ENCODE measurements around the gene GPR176.

Gene GPR176

GRCh38 chr15:39781147-39781966 is 138.7 kb downstream of the GPR176 start:
- no peak for DNase-seq

- no peak for DNase-seq
Measured at GRCh38 chr15:39778021-39778420, 142.0 kb downstream of the GPR176 start.

DNA sequence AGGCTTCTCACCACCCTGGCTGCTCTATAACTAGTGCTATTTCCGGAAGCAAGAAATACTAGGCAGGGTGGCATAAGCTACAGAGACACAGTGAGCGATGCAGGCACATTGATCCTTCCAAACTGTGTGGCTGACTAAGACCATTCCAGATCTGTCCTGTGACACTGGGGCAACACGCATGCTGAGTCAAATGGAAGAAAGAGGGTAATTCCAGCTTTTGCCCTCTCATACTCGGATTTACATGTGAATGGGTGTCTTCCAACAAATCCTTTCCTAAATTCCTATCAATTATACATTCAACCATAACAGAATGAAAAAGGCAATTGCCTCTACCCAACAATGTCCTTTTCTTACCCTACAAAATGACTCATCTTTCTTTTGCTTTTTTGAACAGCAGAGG is 142.6 kb downstream of the GPR176 start:
- no peak for DNase-seq

DNA sequence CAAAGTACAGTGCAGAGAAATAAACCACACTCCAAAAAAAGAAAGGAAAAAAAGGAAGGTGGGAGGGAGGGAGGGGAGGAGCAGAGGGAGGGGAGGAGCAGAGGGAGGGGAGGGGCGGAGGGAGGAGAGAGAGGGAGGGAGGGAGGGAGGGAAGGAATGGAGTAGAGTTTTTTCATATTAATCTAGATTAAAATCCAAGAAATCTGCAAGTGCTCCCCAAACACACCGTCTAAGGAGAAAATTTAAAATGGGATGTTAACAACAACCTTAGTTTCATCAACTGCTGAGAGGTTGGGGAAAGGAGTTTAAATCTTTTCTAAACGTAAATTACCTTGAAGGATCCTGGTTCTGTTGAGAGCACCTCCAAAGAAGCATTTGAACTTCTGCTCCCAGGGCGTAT is 144.0 kb downstream of the GPR176 start:
- no peak for DNase-seq

GRCh38 chr15:39774688-39775267 is 145.3 kb downstream of the GPR176 start:
- no peak for DNase-seq

DNA sequence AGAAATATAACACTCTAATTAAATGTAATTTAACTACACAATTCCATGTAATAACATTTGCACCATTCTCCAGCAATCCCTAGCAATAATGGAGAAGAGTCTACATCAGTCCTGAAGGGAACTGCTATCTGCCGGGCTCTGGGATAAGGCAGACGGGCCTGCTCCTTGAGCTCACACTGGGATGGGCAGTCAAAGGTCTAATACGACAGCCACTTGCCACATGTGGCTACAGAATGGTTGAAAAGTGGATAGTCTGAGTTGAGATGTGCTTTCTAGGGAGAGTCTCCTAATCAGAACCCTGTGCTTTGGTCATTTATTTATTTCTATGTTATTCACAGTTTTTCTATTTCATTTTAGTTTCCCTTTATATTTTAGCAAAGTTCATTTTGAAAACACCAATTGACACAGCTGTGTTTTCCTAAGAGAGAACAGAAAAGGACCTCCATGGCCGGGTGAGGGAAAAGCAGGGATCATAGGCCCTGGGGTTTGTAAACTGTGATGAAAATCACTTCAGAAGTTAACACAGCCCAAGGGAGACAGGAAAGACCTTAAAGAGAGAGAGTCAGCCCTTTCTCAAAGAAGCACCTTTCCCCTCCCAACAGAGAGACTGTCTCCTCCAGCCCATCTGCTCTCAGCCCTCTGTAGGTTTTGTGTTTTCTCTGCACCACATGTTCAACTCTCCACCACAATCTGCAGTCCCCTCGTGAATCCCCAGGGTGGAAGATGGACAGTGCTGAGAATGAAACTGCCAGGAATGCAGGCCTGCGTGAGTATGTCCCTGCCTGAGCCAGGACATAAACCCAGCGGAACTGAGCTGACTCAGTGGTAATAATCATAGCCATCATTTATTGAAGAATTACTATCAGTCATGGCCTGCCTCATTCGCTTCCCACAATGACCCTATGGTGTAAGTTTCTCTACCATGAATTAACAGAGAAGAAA is 149.0 kb downstream of the GPR176 start:
- no peak for DNase-seq

DNA sequence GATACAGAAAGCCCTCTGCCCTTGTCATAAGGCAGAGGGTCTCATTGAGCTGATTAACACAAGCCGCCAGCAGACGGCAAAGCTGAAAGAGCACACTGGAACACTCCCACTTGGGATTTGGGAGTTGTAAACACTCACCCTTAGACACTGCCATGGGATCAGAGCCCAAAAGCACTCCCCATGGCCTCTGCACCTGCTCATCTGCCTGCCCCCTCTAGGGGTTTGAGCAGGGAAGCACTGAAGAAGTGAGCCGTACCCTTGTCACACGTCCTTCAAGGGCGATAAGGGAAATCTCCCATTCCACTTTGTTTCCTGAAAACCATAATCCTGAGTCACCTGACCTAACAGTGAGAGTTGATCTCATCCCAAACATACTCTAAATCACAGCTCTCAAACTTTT is 152.1 kb downstream of the GPR176 start:
- no peak for DNase-seq

DNA sequence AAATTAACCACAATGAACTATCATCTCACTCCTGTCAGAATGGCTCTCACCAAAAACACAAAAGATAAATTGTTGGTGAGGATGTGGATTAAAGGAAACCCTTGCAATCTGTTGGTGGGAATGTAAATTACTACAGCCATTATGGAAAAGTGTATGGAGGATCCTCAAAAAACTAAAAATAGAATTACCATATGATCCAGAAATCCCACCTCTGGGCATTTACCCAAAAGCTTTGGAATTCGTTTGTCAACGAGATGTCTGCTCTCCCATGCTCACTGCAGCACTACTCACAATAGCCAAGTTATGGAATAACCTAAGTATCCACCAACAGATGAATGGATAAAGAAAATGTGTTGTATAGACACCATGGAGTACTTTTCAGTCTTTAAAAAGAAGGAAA is 159.1 kb downstream of the GPR176 start:
- no peak for DNase-seq

DNA sequence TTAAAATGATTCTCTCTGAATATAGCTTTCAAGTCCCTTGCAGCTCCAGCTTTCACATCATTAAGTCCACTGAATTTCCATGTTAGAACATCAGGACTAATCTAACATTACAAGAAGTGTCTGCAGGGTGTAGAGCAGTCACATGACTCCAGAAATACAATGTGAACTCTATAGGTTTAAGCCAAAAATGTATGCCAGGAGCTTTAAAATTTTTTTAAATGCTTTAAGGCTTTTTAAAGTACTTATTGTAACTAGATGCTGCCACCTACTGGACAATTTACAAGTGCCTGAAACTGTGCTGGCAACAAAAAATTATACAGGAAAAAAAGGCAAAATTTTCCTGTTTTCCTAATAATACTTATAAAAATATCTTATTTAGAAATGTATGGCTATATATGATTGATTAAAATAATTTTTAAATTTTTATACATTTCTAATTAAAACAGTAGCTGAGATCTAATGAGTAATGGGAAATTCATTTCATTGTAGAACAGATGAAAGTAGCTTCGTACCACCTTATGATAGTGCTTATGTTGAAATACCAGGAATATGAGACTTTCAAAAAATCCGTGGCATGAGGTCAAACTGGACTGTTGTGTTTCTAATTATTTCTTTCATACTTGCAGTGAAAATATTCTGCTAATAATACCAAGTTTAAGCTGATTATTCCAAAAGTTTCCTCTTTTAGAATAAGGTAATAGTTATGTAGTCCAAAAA is 163.1 kb downstream of the GPR176 start:
- DNase-seq: peak in 1 of 2 donors; percentile 60

DNA sequence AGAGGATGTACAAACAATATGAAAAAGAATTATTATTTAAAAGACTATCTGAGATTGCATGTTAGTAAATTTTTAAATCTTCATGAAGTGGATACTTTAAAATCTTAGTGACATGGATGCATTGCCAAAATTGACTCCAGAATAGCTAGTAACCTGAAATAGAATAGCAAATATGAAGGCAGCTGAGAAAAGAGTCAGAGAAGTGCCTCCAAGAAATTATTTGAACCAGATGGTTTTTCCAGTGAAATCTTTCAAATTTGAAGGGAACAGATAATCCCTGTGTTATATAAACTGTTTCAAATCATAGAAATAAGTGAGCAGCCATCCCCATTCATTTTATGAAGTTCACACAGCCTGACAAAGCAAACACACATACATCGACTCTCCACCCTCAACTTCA is 167.1 kb downstream of the GPR176 start:
- no peak for DNase-seq

DNA sequence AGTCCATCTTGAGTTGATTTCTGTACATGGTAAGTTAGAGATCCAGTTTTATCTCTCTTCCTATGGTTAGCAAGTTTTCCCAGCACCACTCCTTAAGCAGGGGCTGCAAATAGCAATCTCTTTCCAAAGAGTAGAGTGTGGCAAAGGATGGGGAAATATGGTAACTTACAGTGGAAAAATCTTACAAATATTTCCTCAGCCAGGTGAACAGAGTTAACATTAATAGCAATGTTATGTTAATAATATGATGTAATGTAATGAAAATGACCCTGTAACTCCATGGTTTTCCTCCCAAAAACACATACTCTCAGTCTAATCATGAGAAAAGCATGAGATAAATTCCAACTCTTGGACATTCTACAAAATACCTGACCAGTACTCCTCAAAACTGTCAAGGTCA is 167.8 kb downstream of the GPR176 start:
- DNase-seq: no peak

Measured in hippocampal formation (tissue), 2 donors.